HCT116 (cell line): Measurements from ENCODE around the gene PTPRZ1. TPM values are rescaled to one million over a fixed set of nuclear protein-coding genes. Genes with fewer than 3 reads are reported as not detected.

Experiments
- ATAC-seq: fragments of 200-7000 bp; cut with Tn5 transposase; 2 replicates; pipeline ENCODE4 v1.9.1; 2020; ENCODE audit warnings: mild to moderate bottlenecking, moderate library complexity
- BruUV-seq: library from RNA; stranded (reverse); fragments of 400-500 nt; replicated peaks from 2 replicates; lab custom pipeline; 2021; lab: Mats Ljungman, UMichigan
- CTCF ChIA-PET: fragments of 300-600 bp; sonication (Branson Sonifier 250); formaldehyde crosslinking; loops from one replicate; lab custom pipeline; 2021; ENCODE audit warnings: antibody characterized with exemption; lab: Charles Lee
- POLR2A ChIA-PET: fragments of 300-600, 350-600 bp; sonication (Branson Sonifier 250); formaldehyde crosslinking; loops from one replicate; lab custom pipeline; 2021; ENCODE audit warnings: antibody characterized with exemption; lab: Charles Lee
- RAD21 ChIA-PET, 2 experiments: fragments of 300-600 bp; sonication (Branson Sonifier 250); formaldehyde crosslinking; loops; one replicate each; lab custom pipeline; 2023; ENCODE audit warnings: low total read pairs in 2 of 2; ENCODE audit not compliant: uncharacterized antibody in 2 of 2, unreplicated experiment in 2 of 2, low non-redundant PET in 1 of 2; lab: Charles Lee
- DNase-seq: peaks from one replicate; pipeline ENCODE4 v3.0.0-alpha.2; 2010; ENCODE audit warnings: low read depth, low spot score
- H2AFZ ChIP-seq: fragments of 200-600 bp; shearing (Covaris generic), sonication (generic); 2 replicates; pipeline ENCODE4 v1.6.1; 2017; ENCODE audit warnings: low read depth, mixed run types, mixed read lengths, antibody characterized with exemption, low read length; ENCODE audit not compliant: poor library complexity, severe bottlenecking
- H3K27ac ChIP-seq: 2 replicates; pipeline ENCODE4 v1.5.1; 2012; ENCODE audit warnings: low read depth, low read length
- H3K27me3 ChIP-seq: fragments of 200-600 bp; sonication (generic); 2 replicates; pipeline ENCODE4 v1.6.1; 2016; ENCODE audit warnings: mixed run types, low read length, mixed read lengths; ENCODE audit not compliant: insufficient read depth
- H3K36me3 ChIP-seq, 2 experiments: fragments of 200-500 bp in 1 of 2; fragments of 200-600 bp in 1 of 2; sonication (Bioruptor generic) in 1 of 2; sonication (generic) in 1 of 2; 2 replicates each; pipeline versions ENCODE4 v1.5.1 to v1.6.1; 2014 to 2016; ENCODE audit warnings: low read length in 2 of 2, inconsistent platforms in 1 of 2, mixed read lengths in 1 of 2, mixed run types in 1 of 2; ENCODE audit not compliant: insufficient read depth in 2 of 2, control insufficient read depth in 1 of 2
- H3K4me1 ChIP-seq, 2 experiments: fragments of 200-600 bp in 1 of 2; sonication (generic) in 1 of 2; 2 replicates each; pipeline versions ENCODE4 v1.5.1 to v1.6.1; 2012 to 2017; ENCODE audit warnings: low read length in 2 of 2, inconsistent platforms in 1 of 2, mild to moderate bottlenecking in 1 of 2, mixed read lengths in 1 of 2, mixed run types in 1 of 2, moderate library complexity in 1 of 2; ENCODE audit not compliant: insufficient read depth in 2 of 2, control insufficient read depth in 1 of 2
- H3K4me2 ChIP-seq: fragments of 200-600 bp; sonication (generic); 2 replicates; pipeline ENCODE4 v1.6.1; 2017; ENCODE audit warnings: mixed run types, low read length, mixed read lengths
- H3K4me3 ChIP-seq, 2 experiments: fragments of 200-600 bp in 1 of 2; sonication (generic) in 1 of 2; replicated peaks in 1 of 2; 2 replicates each; pipeline ENCODE4 v1.5.1; 2011 to 2016; ENCODE audit warnings: low read length in 2 of 2, control low read depth in 1 of 2, low read depth in 1 of 2, mild to moderate bottlenecking in 1 of 2, mixed read lengths in 1 of 2, mixed run types in 1 of 2
- H3K79me2 ChIP-seq: fragments of 200-600 bp; sonication (generic); 2 replicates; pipeline ENCODE4 v1.6.1; 2017; ENCODE audit warnings: mild to moderate bottlenecking, mixed run types, low read length, moderate library complexity, mixed read lengths; ENCODE audit not compliant: insufficient read depth
- H3K9ac ChIP-seq: fragments of 200-600 bp; sonication (generic); 2 replicates; pipeline ENCODE4 v1.6.1; 2016; ENCODE audit warnings: low read length, mixed read lengths
- H3K9me2 ChIP-seq: fragments of 200-600 bp; sonication (generic), shearing (Covaris generic); 2 replicates; pipeline ENCODE4 v1.6.1; 2017; ENCODE audit warnings: mixed run types, mild to moderate bottlenecking, moderate library complexity; ENCODE audit not compliant: insufficient read depth
- H3K9me3 ChIP-seq, 2 experiments: fragments of 200-500 bp in 1 of 2; fragments of 200-600 bp in 1 of 2; sonication (Bioruptor generic) in 1 of 2; sonication (generic) in 1 of 2; 2 replicates each; pipeline ENCODE4 v1.6.1; 2014 to 2017; ENCODE audit warnings: low read length in 2 of 2, mixed read lengths in 2 of 2, inconsistent platforms in 1 of 2, low read depth in 1 of 2, mild to moderate bottlenecking in 1 of 2, mixed run types in 1 of 2, moderate library complexity in 1 of 2; ENCODE audit not compliant: control insufficient read depth in 1 of 2, insufficient read depth in 1 of 2
- H4K20me1 ChIP-seq: fragments of 200-600 bp; sonication (generic), shearing (Covaris generic); 2 replicates; pipeline ENCODE4 v1.6.1; 2017; ENCODE audit warnings: mixed run types, mild to moderate bottlenecking, moderate library complexity; ENCODE audit not compliant: insufficient read depth
- CBX3 ChIP-seq: IDR thresholded peaks from 2 replicates; pipeline ENCODE4 v1.6.1; 2012; ENCODE audit warnings: low read depth
- CEBPB ChIP-seq: IDR thresholded peaks from 2 replicates; pipeline ENCODE4 v1.6.1; 2012; ENCODE audit warnings: low read depth
- ELF1 ChIP-seq: IDR thresholded peaks from 2 replicates; pipeline ENCODE4 v1.6.1; 2012; ENCODE audit warnings: low read depth, borderline replicate concordance
- EZH2 ChIP-seq: fragments of 200-600 bp; sonication (generic); IDR thresholded peaks from 2 replicates; pipeline ENCODE4 v1.6.1; 2017; ENCODE audit warnings: antibody characterized with exemption, mixed run types
- EZH2phosphoT487 ChIP-seq: fragments of 200-600 bp; IDR thresholded peaks from 2 replicates; pipeline ENCODE4 v1.6.1; 2018; ENCODE audit warnings: antibody characterized with exemption, borderline replicate concordance
- JUND ChIP-seq: IDR thresholded peaks from 2 replicates; pipeline ENCODE4 v1.6.1; 2012
- MAX ChIP-seq: IDR thresholded peaks from 2 replicates; pipeline ENCODE4 v1.6.1; 2012
- POLR2AphosphoS5 ChIP-seq: IDR thresholded peaks from 2 replicates; pipeline ENCODE4 v1.6.1; 2011; ENCODE audit warnings: mild to moderate bottlenecking, low read depth, low read length, moderate library complexity
- RAD21 ChIP-seq: IDR thresholded peaks from 2 replicates; pipeline ENCODE4 v1.6.1; 2012; ENCODE audit warnings: low read depth, mild to moderate bottlenecking
- REST ChIP-seq: IDR thresholded peaks from 2 replicates; pipeline ENCODE4 v1.6.1; 2012; ENCODE audit warnings: low read depth
- SIN3A ChIP-seq: IDR thresholded peaks from 2 replicates; pipeline ENCODE4 v1.6.1; 2012; ENCODE audit warnings: low read depth
- SRF ChIP-seq: IDR thresholded peaks from 2 replicates; pipeline ENCODE4 v1.6.1; 2012; ENCODE audit warnings: low read depth
- TCF7L2 ChIP-seq: IDR thresholded peaks from 2 replicates; pipeline ENCODE4 v1.7.0; 2011; ENCODE audit warnings: borderline replicate concordance, inconsistent platforms; ENCODE audit not compliant: insufficient read depth, insufficient read length; ENCODE audit errors: extremely low read depth
- ZFX ChIP-seq: fragments of 450-650 bp; IDR thresholded peaks from 2 replicates; pipeline ENCODE4 v1.6.1; 2017
- ZNF274 ChIP-seq: fragments of 200-500 bp; sonication (Bioruptor generic); IDR thresholded peaks from 2 replicates; pipeline ENCODE4 v1.6.1; 2014; ENCODE audit warnings: mild to moderate bottlenecking, low read depth, low read length, inconsistent platforms
- intact Hi-C: fragments of 100-400 bp; cut with micrococcal nuclease; formaldehyde crosslinking; loops from 2 replicates; pipeline ENCODE4 v1.10.0; 2022
- total RNA-seq: library from RNA; stranded (reverse); gene quantifications from one replicate; pipeline ENCODE4 v1.2.1, GENCODE V29; 2021; ENCODE audit not compliant: unreplicated experiment
- TF ChIP-seq, protein P1 (sequence below): IDR thresholded peaks from 2 replicates; pipeline ENCODE4 v1.6.1; 2011; ENCODE audit warnings: mild to moderate bottlenecking, low read length, moderate library complexity; ENCODE audit not compliant: insufficient replicate concordance; ENCODE audit errors: extremely low read depth

PTPRZ1 gene
- total RNA-seq, 1 experiment from 2014 or later, result 0.25 TPM

- TF ChIP-seq, protein P1, sequence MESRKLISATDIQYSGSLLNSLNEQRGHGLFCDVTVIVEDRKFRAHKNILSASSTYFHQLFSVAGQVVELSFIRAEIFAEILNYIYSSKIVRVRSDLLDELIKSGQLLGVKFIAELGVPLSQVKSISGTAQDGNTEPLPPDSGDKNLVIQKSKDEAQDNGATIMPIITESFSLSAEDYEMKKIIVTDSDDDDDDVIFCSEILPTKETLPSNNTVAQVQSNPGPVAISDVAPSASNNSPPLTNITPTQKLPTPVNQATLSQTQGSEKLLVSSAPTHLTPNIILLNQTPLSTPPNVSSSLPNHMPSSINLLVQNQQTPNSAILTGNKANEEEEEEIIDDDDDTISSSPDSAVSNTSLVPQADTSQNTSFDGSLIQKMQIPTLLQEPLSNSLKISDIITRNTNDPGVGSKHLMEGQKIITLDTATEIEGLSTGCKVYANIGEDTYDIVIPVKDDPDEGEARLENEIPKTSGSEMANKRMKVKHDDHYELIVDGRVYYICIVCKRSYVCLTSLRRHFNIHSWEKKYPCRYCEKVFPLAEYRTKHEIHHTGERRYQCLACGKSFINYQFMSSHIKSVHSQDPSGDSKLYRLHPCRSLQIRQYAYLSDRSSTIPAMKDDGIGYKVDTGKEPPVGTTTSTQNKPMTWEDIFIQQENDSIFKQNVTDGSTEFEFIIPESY, result no peak
- TF ChIP-seq MAX, result no peak
These were observed 209.2 kb downstream of the PTPRZ1 start (continued) for GRCh38 chr7:122082160-122082559.

GRCh38 chr7:122082670-122083069 is 209.7 kb downstream of the PTPRZ1 start:
- Histone ChIP-seq H4K20me1 (no peaks in the 10 kb centered on the region), H3K27ac (no peak overlapping the region), H3K79me2 (no peaks in the 10 kb centered on the region), H3K9ac (no peak overlapping the region), H3K4me1 (no peaks in the 10 kb centered on the region), H3K4me2 (no peak overlapping the region), H3K9me2 (no peaks in the 10 kb centered on the region), H3K9me3 (no peaks in the 10 kb centered on the region), H3K36me3 (no peaks in the 10 kb centered on the region), H2AFZ (no peak overlapping the region), H3K27me3 (no peaks in the 10 kb centered on the region), H3K4me3 (no peak overlapping the region)
- POLR2A ChIA-PET, result no interaction called here
- DNase-seq (no peak), ATAC-seq (no peak)
- TF ChIP-seq ZNF274 (no peak), SIN3A (no peak), SRF (no peak), RAD21 (no peak), MAX (no peak), POLR2AphosphoS5 (no peak), EZH2phosphoT487 (no peak), ZFX (no peak), ELF1 (no peak), CBX3 (no peak), CEBPB (no peak), REST (no peak), TCF7L2 (no peak), EZH2 (no peak), JUND (no peak)
- intact Hi-C loops, result no loop called here
- CTCF ChIA-PET, result no interaction called here
- BruUV-seq, result no TSS peak
- RAD21 ChIA-PET, result no interaction called here
